GM18526 (cell line): Measurements from ENCODE around the gene OBP2B.
"Not testable (repeated sequence)": the region's sequence is repeated elsewhere in the genome, so short reads cannot be mapped to it uniquely, and the experiment has no call there.

ENCODE experiments used
- POLR2A ChIP-seq: IDR thresholded peaks from 3 replicates; pipeline ENCODE4 v1.6.1; 2011; ENCODE audit not compliant: insufficient read length; ENCODE audit errors: extremely low read depth

OBP2B gene

GRCh38 chr9:133208880-133209300, at the start of gene OBP2B:
Gene OBP2B, minus strand, starts transcription at chr9:133209250. Its CDS starts 51 bp downstream, at chr9:133209199.
- not testable (repeated sequence) for TF ChIP-seq POLR2A

GRCh38 chr9:133258061-133259015, 49.3 kb upstream of the OBP2B start:
- TF ChIP-seq POLR2A: no peak

GRCh38 chr9:133257465-133257956, 48.5 kb upstream of the OBP2B start:
- TF ChIP-seq POLR2A: no peak

GRCh38 chr9:133256686-133257091, 47.6 kb upstream of the OBP2B start:
- TF ChIP-seq POLR2A: no peak

GRCh38 chr9:133256136-133256461, 47.0 kb upstream of the OBP2B start:
- no peak for TF ChIP-seq POLR2A

- TF ChIP-seq POLR2A: no peak
Observed at GRCh38 chr9:133255371-133256135, 46.5 kb upstream of the OBP2B start.

GRCh38 chr9:133254471-133254870, 45.4 kb upstream of the OBP2B start:
- TF ChIP-seq POLR2A: no peak

GRCh38 chr9:133253268-133253667, 44.2 kb upstream of the OBP2B start:
- TF ChIP-seq POLR2A: no peak

- TF ChIP-seq POLR2A: no peak
Observed at GRCh38 chr9:133252301-133253020, 43.4 kb upstream of the OBP2B start.

- TF ChIP-seq POLR2A: no peak
Observed at GRCh38 chr9:133251773-133252172, 42.7 kb upstream of the OBP2B start.

- TF ChIP-seq POLR2A: no peak
Observed at GRCh38 chr9:133250741-133251170, 41.7 kb upstream of the OBP2B start.

- TF ChIP-seq POLR2A: no peak
Observed at GRCh38 chr9:133249337-133249736, 40.3 kb upstream of the OBP2B start.

GRCh38 chr9:133248726-133249295, 39.8 kb upstream of the OBP2B start:
- TF ChIP-seq POLR2A: no peak

GRCh38 chr9:133247632-133248031, 38.6 kb upstream of the OBP2B start:
- TF ChIP-seq POLR2A: no peak

GRCh38 chr9:133246991-133247390, 37.9 kb upstream of the OBP2B start:
- no peak for TF ChIP-seq POLR2A
